GM18498 (cell line): ENCODE results near the gene NUMB.

Experiments
- ATAC-seq: cut with Tn5 transposase; IDR thresholded peaks from one replicate; pipeline ENCODE4 v1.9.1; 2021; ENCODE audit warnings: mild to moderate bottlenecking, moderate library complexity; ENCODE audit not compliant: unreplicated experiment

Gene NUMB

GRCh38 chr14:73458183-73458976 is at the start of gene NUMB:
TSS of gene NUMB (minus strand) at chr14:73458546. CDS start at chr14:73355751, 102,795 bp downstream.
- ATAC-seq, result peak; percentile 93

- no peak for ATAC-seq
These were observed 45.3 kb upstream of the NUMB start for GRCh38 chr14:73503648-73504047.

- no peak for ATAC-seq
These were observed 43.8 kb upstream of the NUMB start for GRCh38 chr14:73502017-73502619.

GRCh38 chr14:73500360-73500759 is 42.0 kb upstream of the NUMB start:
- ATAC-seq, result no peak

- ATAC-seq, result no peak
These were observed 36.2 kb upstream of the NUMB start for GRCh38 chr14:73494593-73494992.

- no peak for ATAC-seq
These were observed 34.3 kb upstream of the NUMB start for GRCh38 chr14:73492670-73493069.

- ATAC-seq, result no peak
These were observed 33.8 kb upstream of the NUMB start for GRCh38 chr14:73492043-73492552.

GRCh38 chr14:73491256-73492042 is 33.1 kb upstream of the NUMB start:
- peak; percentile 64 for ATAC-seq

GRCh38 chr14:73489481-73490175 is 31.3 kb upstream of the NUMB start:
- ATAC-seq, result no peak

GRCh38 chr14:73478684-73479083 is 20.3 kb upstream of the NUMB start:
- no peak for ATAC-seq

GRCh38 chr14:73477618-73478266 is 19.4 kb upstream of the NUMB start:
- ATAC-seq, result peak; percentile 61

GRCh38 chr14:73476451-73476931 is 18.1 kb upstream of the NUMB start:
- ATAC-seq, result no peak

- ATAC-seq, result no peak
These were observed 16.6 kb upstream of the NUMB start for GRCh38 chr14:73474952-73475351.

- peak; percentile 47 for ATAC-seq
These were observed 14.1 kb upstream of the NUMB start for GRCh38 chr14:73472185-73473114.

- peak; percentile 9 for ATAC-seq
These were observed 13.3 kb upstream of the NUMB start for GRCh38 chr14:73471582-73472184.

- ATAC-seq, result no peak
These were observed 10.6 kb upstream of the NUMB start for GRCh38 chr14:73468828-73469375.

- no peak for ATAC-seq
These were observed 9.5 kb upstream of the NUMB start for GRCh38 chr14:73467800-73468199.

- ATAC-seq, result no peak
These were observed 9.0 kb upstream of the NUMB start for GRCh38 chr14:73467377-73467776.
